Adrenal gland (tissue), 5 donors: ENCODE measurements around the gene SOX8.

Source experiments
- POLR2A ChIP-seq, 2 donors: fragments of 450-650 bp; IDR thresholded peaks; one replicate each; pipeline ENCODE4 v1.6.1; 2017; ENCODE audit warnings: antibody characterized with exemption in 2 of 2, mild to moderate bottlenecking in 2 of 2, moderate library complexity in 1 of 2
- TF ChIP-seq, protein P1 (sequence below), 6 experiments: fragments of 450-650 bp in 4 of 6; fragments of 200-600 bp in 2 of 6; sonication (generic) in 1 of 6; IDR thresholded peaks; 1 replicate in 5 of 6; 2 replicates in 1 of 6; pipeline versions ENCODE4 v1.5.1 to v1.8.0; 2016 to 2021; ENCODE audit warnings: antibody characterized with exemption in 6 of 6, mild to moderate bottlenecking in 2 of 6, moderate library complexity in 1 of 6
- donor health status: DM: no; HTN: no; CAD: no.

DNA sequence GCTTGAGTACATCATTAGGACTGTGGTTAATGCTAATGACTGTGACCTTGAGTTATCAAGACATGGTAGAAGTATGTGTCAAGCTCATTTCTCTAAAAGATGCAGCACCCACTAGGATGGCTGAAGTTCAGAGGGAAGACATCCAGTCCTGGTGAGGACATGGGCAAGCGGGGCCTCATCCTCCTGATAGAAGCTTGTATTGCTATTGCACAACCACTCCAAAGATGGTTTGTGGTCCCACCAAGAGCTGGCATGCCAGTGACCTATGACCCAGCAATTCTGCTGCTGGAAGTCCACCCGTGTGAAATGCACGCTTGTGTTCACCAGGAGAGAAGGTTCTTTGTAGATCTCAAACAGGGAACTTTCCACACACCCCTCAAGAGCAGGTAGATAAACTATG, 14.2 kb downstream of the SOX8 start:
- TF ChIP-seq, protein P1, sequence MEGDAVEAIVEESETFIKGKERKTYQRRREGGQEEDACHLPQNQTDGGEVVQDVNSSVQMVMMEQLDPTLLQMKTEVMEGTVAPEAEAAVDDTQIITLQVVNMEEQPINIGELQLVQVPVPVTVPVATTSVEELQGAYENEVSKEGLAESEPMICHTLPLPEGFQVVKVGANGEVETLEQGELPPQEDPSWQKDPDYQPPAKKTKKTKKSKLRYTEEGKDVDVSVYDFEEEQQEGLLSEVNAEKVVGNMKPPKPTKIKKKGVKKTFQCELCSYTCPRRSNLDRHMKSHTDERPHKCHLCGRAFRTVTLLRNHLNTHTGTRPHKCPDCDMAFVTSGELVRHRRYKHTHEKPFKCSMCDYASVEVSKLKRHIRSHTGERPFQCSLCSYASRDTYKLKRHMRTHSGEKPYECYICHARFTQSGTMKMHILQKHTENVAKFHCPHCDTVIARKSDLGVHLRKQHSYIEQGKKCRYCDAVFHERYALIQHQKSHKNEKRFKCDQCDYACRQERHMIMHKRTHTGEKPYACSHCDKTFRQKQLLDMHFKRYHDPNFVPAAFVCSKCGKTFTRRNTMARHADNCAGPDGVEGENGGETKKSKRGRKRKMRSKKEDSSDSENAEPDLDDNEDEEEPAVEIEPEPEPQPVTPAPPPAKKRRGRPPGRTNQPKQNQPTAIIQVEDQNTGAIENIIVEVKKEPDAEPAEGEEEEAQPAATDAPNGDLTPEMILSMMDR (IDR thresholded peaks at IDR 0.05): no peak
- no peak for TF ChIP-seq POLR2A (IDR thresholded peaks at IDR 0.05)
